Ishikawa (cell line): ENCODE measurements around the gene CACNA2D3.

Experiments
- CEBPB ChIP-seq: IDR thresholded peaks from 2 replicates; pipeline ENCODE4 v1.6.1; 2012
- EGR1 ChIP-seq: IDR thresholded peaks from 2 replicates; pipeline ENCODE4 v1.6.1; 2012
- EP300 ChIP-seq: IDR thresholded peaks from 2 replicates; pipeline ENCODE4 v1.6.1; 2012; ENCODE audit warnings: borderline replicate concordance
- FOXM1 ChIP-seq: IDR thresholded peaks from 2 replicates; pipeline ENCODE4 v1.6.1; 2012; ENCODE audit warnings: low read depth, borderline replicate concordance
- NFIC ChIP-seq: IDR thresholded peaks from 2 replicates; pipeline ENCODE4 v1.6.1; 2012
- RAD21 ChIP-seq: IDR thresholded peaks from 2 replicates; pipeline ENCODE4 v1.6.1; 2012; ENCODE audit warnings: low read depth
- REST ChIP-seq: IDR thresholded peaks from 2 replicates; pipeline ENCODE4 v1.6.1; 2012; ENCODE audit warnings: low read depth, mild to moderate bottlenecking
- TCF12 ChIP-seq: IDR thresholded peaks from 2 replicates; pipeline ENCODE4 v1.6.1; 2012; ENCODE audit warnings: low read depth
- YY1 ChIP-seq: IDR thresholded peaks from 2 replicates; pipeline ENCODE4 v1.6.1; 2012; ENCODE audit warnings: low read depth
- ZBTB7A ChIP-seq: IDR thresholded peaks from 2 replicates; pipeline ENCODE4 v1.6.1; 2012; ENCODE audit warnings: low read depth
- TF ChIP-seq, protein P1 (sequence below): IDR thresholded peaks from 2 replicates; pipeline ENCODE4 v1.6.1; 2012
- TF ChIP-seq, protein P2 (sequence below): IDR thresholded peaks from 2 replicates; pipeline ENCODE4 v1.6.1; 2012

- no peak for TF ChIP-seq NFIC
- TF ChIP-seq, protein P1, sequence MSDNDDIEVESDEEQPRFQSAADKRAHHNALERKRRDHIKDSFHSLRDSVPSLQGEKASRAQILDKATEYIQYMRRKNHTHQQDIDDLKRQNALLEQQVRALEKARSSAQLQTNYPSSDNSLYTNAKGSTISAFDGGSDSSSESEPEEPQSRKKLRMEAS: no peak
- TF ChIP-seq REST: no peak
- no peak for TF ChIP-seq EP300
- no peak for TF ChIP-seq FOXM1
- no peak for TF ChIP-seq TCF12
- TF ChIP-seq RAD21: no peak
- no peak for TF ChIP-seq EGR1
- no peak for TF ChIP-seq ZBTB7A
- TF ChIP-seq, protein P2, sequence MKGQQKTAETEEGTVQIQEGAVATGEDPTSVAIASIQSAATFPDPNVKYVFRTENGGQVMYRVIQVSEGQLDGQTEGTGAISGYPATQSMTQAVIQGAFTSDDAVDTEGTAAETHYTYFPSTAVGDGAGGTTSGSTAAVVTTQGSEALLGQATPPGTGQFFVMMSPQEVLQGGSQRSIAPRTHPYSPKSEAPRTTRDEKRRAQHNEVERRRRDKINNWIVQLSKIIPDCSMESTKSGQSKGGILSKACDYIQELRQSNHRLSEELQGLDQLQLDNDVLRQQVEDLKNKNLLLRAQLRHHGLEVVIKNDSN: no peak
- no peak for TF ChIP-seq YY1
- no peak for TF ChIP-seq CEBPB
These were observed 621.9 kb downstream of the CACNA2D3 start for GRCh38 chr3:54744291-54744690.
